ENCODE data around the gene MAP3K14. TPM values are rescaled to one million over a fixed set of nuclear protein-coding genes. Genes with fewer than 3 reads are reported as not detected.

The MAP3K14 gene
- total RNA-seq, 1 experiment from 2014 or later = 3.0 TPM

GRCh38 chr17:45363498-45363897 lies 46.7 kb upstream of the MAP3K14 start:
- no TSS peak for BruUV-seq (replicated peaks)
- Histone ChIP-seq H3K4me1 (ENCODE audit: insufficient read depth, low read length, poor library complexity, severe bottlenecking) (no peaks in the 10 kb centered on the region), H3K27me3 (replicated peaks; ENCODE audit: insufficient read depth, low read depth, low read length, poor library complexity) (no peaks in the 10 kb centered on the region), H3K9me3 (ENCODE audit: low read depth, low read length, poor library complexity, severe bottlenecking) (no peaks in the 10 kb centered on the region), H3K27ac (ENCODE audit: low read depth, low read length, poor library complexity, severe bottlenecking) (no peak overlapping the region), H3K36me3 (ENCODE audit: insufficient read depth, low read length, poor library complexity, severe bottlenecking) (no peaks in the 10 kb centered on the region), H3K4me3 (ENCODE audit: low read depth, low read length, poor library complexity, severe bottlenecking) (no peak overlapping the region)
- intact Hi-C loops (cut with micrococcal nuclease; ENCODE audit: unreplicated experiment) = no loop called here
- DNase-seq (ENCODE audit: low spot score) = no peak
- ChIA-PET CTCF (no interaction called here), POLR2A (ENCODE audit: low non-redundant PET) (no interaction called here)
- no peak for TF ChIP-seq EZH2 (IDR thresholded peaks at IDR 0.05; ENCODE audit: borderline replicate concordance, low read depth, low read length, poor library complexity, severe bottlenecking)
- TF ChIP-seq CTCF (conservative IDR thresholded peaks at IDR 0.05; ENCODE audit: low read depth, low read length) = no peak

- BruUV-seq (replicated peaks) = no TSS peak
- no peak for TF ChIP-seq EZH2 (IDR thresholded peaks at IDR 0.05; ENCODE audit: borderline replicate concordance, low read depth, low read length, poor library complexity, severe bottlenecking)
- no peak for TF ChIP-seq CTCF (conservative IDR thresholded peaks at IDR 0.05; ENCODE audit: low read depth, low read length)
- ChIA-PET POLR2A (ENCODE audit: low non-redundant PET) (no interaction called here), CTCF (no interaction called here)
- Histone ChIP-seq H3K36me3 (ENCODE audit: insufficient read depth, low read length, poor library complexity, severe bottlenecking) (no peaks in the 10 kb centered on the region), H3K9me3 (ENCODE audit: low read depth, low read length, poor library complexity, severe bottlenecking) (no peaks in the 10 kb centered on the region), H3K4me1 (ENCODE audit: insufficient read depth, low read length, poor library complexity, severe bottlenecking) (no peaks in the 10 kb centered on the region), H3K4me3 (ENCODE audit: low read depth, low read length, poor library complexity, severe bottlenecking) (no peak overlapping the region), H3K27ac (ENCODE audit: low read depth, low read length, poor library complexity, severe bottlenecking) (no peak overlapping the region), H3K27me3 (replicated peaks; ENCODE audit: insufficient read depth, low read depth, low read length, poor library complexity) (no peaks in the 10 kb centered on the region)
- intact Hi-C loops (cut with micrococcal nuclease; ENCODE audit: unreplicated experiment) = no loop called here
- DNase-seq (ENCODE audit: low spot score) = no peak
Measured at GRCh38 chr17:45361976-45362375, 45.2 kb upstream of the MAP3K14 start.

GRCh38 chr17:45361451-45361850 lies 44.6 kb upstream of the MAP3K14 start:
- no peak for TF ChIP-seq EZH2 (IDR thresholded peaks at IDR 0.05; ENCODE audit: borderline replicate concordance, low read depth, low read length, poor library complexity, severe bottlenecking)
- TF ChIP-seq CTCF (conservative IDR thresholded peaks at IDR 0.05; ENCODE audit: low read depth, low read length) = no peak
- no TSS peak for BruUV-seq (replicated peaks)
- Histone ChIP-seq H3K4me1 (ENCODE audit: insufficient read depth, low read length, poor library complexity, severe bottlenecking) (no peaks in the 10 kb centered on the region), H3K36me3 (ENCODE audit: insufficient read depth, low read length, poor library complexity, severe bottlenecking) (no peaks in the 10 kb centered on the region), H3K27ac (ENCODE audit: low read depth, low read length, poor library complexity, severe bottlenecking) (no peak overlapping the region), H3K9me3 (ENCODE audit: low read depth, low read length, poor library complexity, severe bottlenecking) (no peaks in the 10 kb centered on the region), H3K4me3 (ENCODE audit: low read depth, low read length, poor library complexity, severe bottlenecking) (no peak overlapping the region), H3K27me3 (replicated peaks; ENCODE audit: insufficient read depth, low read depth, low read length, poor library complexity) (no peaks in the 10 kb centered on the region)
- intact Hi-C loops (cut with micrococcal nuclease; ENCODE audit: unreplicated experiment) = no loop called here
- ChIA-PET POLR2A (ENCODE audit: low non-redundant PET) (no interaction called here), CTCF (no interaction called here)
- no peak for DNase-seq (ENCODE audit: low spot score)

Measured in A673 (cell line).